NCI-H1092 (cell line): ENCODE results near the gene CD200.
"Not testable (repeated sequence)": the region's sequence is repeated elsewhere in the genome, so short reads cannot be mapped to it uniquely, and the experiment has no call there.

ENCODE experiments used
- DNase-seq: peaks from one replicate; lab custom pipeline; 2025; lab: John Stamatoyannopoulos, UW

CD200 gene

DNA sequence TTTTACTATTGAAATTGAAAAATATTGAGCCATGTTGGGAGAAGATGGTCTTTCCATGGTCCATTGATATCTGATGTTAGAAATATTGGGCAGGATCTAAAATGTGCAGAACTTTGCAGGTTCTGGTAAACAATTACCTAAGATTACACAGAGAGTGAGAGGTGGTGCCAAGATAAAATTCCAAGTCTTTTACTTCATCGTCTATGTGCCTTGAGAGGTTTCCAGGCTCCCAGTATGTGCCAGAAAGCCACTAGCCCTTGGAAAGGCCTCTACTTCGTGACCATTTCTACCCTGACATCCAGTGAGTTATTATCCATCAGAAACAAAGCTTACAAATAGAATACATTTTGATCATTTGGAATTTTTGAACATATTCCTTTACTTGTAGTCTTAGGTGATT lies 27.6 kb downstream of the CD200 start:
- no peak for DNase-seq

- no peak for DNase-seq
Measured at GRCh38 chr3:112362221-112362620, 29.3 kb downstream of the CD200 start.

- DNase-seq: no peak
Measured at GRCh38 chr3:112364291-112364690, 31.3 kb downstream of the CD200 start.

- DNase-seq: no peak
Measured at GRCh38 chr3:112365035-112365434, 32.1 kb downstream of the CD200 start.

- no peak for DNase-seq
Measured at GRCh38 chr3:112365636-112366035, 32.7 kb downstream of the CD200 start.

GRCh38 chr3:112366522-112366921 lies 33.6 kb downstream of the CD200 start:
- no peak for DNase-seq

GRCh38 chr3:112371569-112371968 lies 38.6 kb downstream of the CD200 start:
- no peak for DNase-seq

- no peak for DNase-seq
Measured at GRCh38 chr3:112372396-112372795, 39.4 kb downstream of the CD200 start.

GRCh38 chr3:112373476-112373875 lies 40.5 kb downstream of the CD200 start:
- no peak for DNase-seq

GRCh38 chr3:112373924-112374323 lies 41.0 kb downstream of the CD200 start:
- no peak for DNase-seq

GRCh38 chr3:112374333-112374734 lies 41.4 kb downstream of the CD200 start:
- DNase-seq: no peak

GRCh38 chr3:112375117-112375516 lies 42.2 kb downstream of the CD200 start:
- DNase-seq: no peak

- no peak for DNase-seq
Measured at GRCh38 chr3:112376241-112376911, 43.4 kb downstream of the CD200 start.

DNA sequence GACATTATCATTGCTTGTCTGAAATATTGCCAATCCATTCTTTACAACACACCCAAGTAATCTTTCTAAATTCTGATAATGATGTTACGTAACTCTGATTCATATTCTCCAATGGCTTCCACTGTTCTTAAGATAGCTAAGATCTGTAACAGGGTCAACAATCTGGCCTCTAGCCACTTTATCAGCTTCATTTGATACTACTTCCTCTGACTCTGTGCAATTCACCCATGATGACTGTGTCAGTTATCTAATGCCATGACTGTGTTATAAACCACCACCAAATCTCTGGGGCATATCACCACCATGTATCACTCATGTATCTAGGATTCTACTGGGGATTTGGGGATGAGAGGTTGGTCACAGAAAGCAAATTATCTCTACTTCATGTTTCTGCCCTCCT lies 44.0 kb downstream of the CD200 start:
- no peak for DNase-seq

DNA sequence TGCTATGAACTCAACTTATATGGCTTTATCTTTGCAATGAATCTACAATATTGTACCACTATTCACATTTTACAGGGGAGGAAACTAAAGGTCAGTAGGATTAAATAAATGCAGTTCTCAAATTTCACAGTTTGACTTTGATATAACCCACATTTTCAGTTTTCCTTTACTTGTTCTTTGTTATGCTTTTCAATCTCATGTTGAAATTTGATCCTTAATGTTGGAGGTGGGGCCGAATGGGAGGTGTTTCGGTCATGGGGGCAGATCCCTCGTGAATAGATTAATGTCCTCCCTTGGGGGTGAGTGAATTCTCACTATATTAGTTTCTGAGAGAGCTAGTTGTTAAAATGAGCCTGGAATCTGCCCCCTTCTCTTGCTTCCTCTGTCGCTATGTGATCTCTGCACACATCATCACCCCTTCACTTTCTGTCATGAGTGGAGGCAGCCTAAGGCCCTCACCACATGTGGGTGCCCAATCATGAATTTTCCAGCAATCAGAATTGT lies 44.7 kb downstream of the CD200 start:
- no peak for DNase-seq

- not testable (repeated sequence) for DNase-seq
Measured at GRCh38 chr3:112378347-112378746, 45.4 kb downstream of the CD200 start.

- DNase-seq: no peak
Measured at GRCh38 chr3:112379020-112379690, 46.2 kb downstream of the CD200 start.

- no peak for DNase-seq
Measured at GRCh38 chr3:112381673-112382542, 49.0 kb downstream of the CD200 start.

DNA sequence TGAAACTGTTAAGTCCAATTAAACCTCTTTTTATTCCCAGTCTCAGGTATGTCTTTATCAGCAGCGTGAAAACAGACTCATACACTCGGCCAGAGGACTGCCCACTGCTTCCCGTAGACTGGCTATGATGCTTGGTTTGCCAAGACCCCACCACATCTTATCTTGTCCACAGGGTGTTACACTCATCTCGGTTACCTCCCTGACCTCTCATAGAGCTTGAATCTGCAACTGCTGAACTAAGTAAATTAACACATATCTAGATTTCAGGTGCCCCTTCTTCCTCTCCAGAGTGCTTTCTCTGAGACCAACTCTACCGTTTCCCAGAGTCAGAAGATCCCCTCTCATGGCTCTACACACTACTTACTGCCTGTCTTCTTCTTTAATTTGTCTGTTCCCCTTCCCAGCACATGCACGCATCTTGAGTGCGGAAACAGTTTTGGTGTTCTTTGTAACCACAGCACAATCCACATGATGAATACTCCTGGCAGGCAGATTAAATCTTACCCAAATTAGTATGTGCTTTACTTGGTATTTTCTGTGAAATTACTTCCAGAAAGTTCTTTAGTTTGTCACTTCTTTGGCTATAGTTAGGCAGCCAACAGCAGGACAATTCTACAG lies 49.7 kb downstream of the CD200 start:
- DNase-seq: no peak

- no peak for DNase-seq
Measured at GRCh38 chr3:112384769-112385168, 51.8 kb downstream of the CD200 start.

- no peak for DNase-seq
Measured at GRCh38 chr3:112388972-112389371, 56.0 kb downstream of the CD200 start.

- no peak for DNase-seq
Measured at GRCh38 chr3:112389961-112390360, 57.0 kb downstream of the CD200 start.
